Stimulated activated naive CD8-positive, alpha-beta T cell treated with anti-CD3 and anti-CD28 coated beads, Interleukin-15, amount 100 ng/mL, for 72 hours (primary cell): ENCODE results near the gene MACROD2.
"Not testable (repeated sequence)": the region's sequence is repeated elsewhere in the genome, so short reads cannot be mapped to it uniquely, and the experiment has no call there.

Experiments
- ATAC-seq: fragments of 150-1000 bp; cut with Tn5 transposase; 2 replicates; pipeline ENCODE4 v1.10.0; 2021; ENCODE audit warnings: mild to moderate bottlenecking, moderate library complexity
- DNase-seq, 2 donors: peaks; one replicate each; pipeline ENCODE4 v3.0.0; 2021 to 2022
- H3K27ac Mint-ChIP-seq, 2 donors: one replicate each; pipeline ENCODE4 v1.8.0; 2022; ENCODE audit warnings: mild to moderate bottlenecking in 2 of 2, mixed read lengths in 2 of 2, moderate library complexity in 2 of 2
- H3K27me3 Mint-ChIP-seq: one replicate; pipeline ENCODE4 v1.8.0; 2022; ENCODE audit warnings: mixed read lengths
- H3K4me1 Mint-ChIP-seq: one replicate; pipeline ENCODE4 v1.8.0; 2022; ENCODE audit warnings: mild to moderate bottlenecking, mixed read lengths
- H3K4me3 Mint-ChIP-seq, 2 donors: one replicate each; pipeline ENCODE4 v1.8.0; 2022; ENCODE audit warnings: mild to moderate bottlenecking in 2 of 2, mixed read lengths in 2 of 2, moderate library complexity in 1 of 2
- H3K9me3 Mint-ChIP-seq, 2 donors: one replicate each; pipeline ENCODE4 v1.8.0; 2022; ENCODE audit warnings: mixed read lengths in 2 of 2

The MACROD2 gene

DNA sequence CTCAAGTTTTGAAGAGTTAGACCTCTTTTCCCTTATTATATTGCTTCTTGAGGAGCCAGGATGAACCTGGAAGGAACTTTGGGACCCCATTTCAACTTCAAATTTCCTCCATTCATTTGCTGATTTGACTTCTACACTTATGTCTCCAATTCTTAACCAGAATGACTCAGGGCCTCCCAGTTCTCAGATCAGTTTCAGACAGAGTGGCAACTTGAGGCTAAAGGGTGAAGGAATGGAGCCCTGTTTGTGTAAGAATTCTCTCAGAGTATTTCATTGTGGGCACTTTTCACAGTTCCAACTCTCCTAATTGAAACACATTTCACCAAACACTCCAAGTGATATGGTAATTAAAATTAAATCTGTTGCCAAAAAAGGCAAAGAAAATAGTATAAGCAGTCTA, 451.1 kb downstream of the MACROD2 start:
- ATAC-seq = no peak
- H3K4me1 Mint-ChIP-seq = no peaks in the 10 kb centered on the region
- no peak overlapping the region for H3K27ac Mint-ChIP-seq
- no peak for DNase-seq
- H3K4me3 Mint-ChIP-seq = no peak overlapping the region
- no peaks in the 10 kb centered on the region for H3K27me3 Mint-ChIP-seq
- peaks cover 13 to 21% of the 10 kb centered on the region in 2 donors for H3K9me3 Mint-ChIP-seq

DNA sequence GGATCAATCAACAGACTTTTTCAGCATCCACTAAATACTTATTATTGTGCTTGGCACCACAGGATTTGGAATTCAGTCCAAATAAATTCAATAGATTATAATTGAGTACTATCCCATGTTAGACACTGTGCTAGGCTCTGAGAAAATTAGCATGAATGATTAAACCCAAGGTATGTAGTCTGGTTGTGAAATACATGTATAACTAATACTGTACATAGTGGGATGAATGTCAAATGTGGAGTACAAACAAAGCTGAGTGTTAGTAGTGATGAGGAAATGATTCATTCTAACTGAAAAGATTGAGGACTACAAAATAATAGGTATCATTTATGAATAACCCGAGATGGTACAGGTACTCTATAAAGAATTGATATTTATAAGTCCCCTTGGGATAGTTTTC, 454.0 kb downstream of the MACROD2 start:
- ATAC-seq = no peak
- DNase-seq = no peak

DNA sequence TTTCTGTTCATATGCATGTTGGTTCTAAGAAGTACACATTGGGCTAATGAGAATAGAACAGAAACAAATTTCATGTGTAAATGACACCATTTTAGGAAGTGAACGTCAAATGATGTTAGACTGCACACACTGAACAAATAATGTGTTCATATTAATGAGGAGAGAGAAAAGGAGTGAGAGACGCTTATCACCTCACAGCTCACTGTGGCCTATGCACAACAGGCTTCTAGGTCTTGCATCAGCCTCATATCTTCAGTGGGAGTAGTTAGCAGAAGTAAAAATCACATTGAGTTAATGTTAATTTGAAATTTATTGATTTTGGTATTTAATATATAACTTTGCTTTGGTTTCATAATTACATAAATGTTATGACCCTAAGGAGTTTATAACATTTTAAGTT, 454.9 kb downstream of the MACROD2 start:
- H3K4me3 Mint-ChIP-seq = no peak overlapping the region
- no peaks in the 10 kb centered on the region for H3K4me1 Mint-ChIP-seq
- no peak for ATAC-seq
- no peak for DNase-seq
- no peaks in the 10 kb centered on the region for H3K27me3 Mint-ChIP-seq
- peaks cover 13 to 25% of the 10 kb centered on the region in 2 donors for H3K9me3 Mint-ChIP-seq
- no peak overlapping the region for H3K27ac Mint-ChIP-seq

More for the DNA sequence above, 454.0 kb downstream of the MACROD2 start:
- Mint-ChIP-seq H3K9me3 (peaks cover 13 to 25% of the 10 kb centered on the region in 2 donors), H3K4me3 (no peak overlapping the region), H3K27ac (no peak overlapping the region), H3K4me1 (no peaks in the 10 kb centered on the region), H3K27me3 (no peaks in the 10 kb centered on the region)

DNA sequence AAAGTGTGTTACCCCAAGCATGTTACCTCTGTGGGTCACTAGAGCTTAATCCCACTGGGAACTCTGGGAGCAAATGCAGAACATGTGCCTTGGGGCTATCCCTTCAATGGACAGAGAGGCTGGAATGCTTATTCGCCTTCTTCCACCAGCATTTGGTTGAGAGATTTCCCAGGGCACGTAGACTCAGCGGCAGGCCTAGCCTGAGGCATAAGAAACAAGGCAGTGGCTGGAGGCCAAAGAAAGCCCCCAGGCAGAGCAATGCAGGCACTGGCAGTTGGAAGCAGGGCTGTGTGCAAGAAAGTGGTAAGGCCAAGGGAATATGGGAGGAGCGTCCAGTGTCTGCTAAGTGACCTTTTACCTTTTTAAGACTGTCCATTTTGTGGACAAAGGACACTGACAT, 456.1 kb downstream of the MACROD2 start:
- no peaks in the 10 kb centered on the region for H3K4me1 Mint-ChIP-seq
- no peaks in the 10 kb centered on the region for H3K27me3 Mint-ChIP-seq
- H3K4me3 Mint-ChIP-seq = no peak overlapping the region
- no peak for DNase-seq
- H3K9me3 Mint-ChIP-seq = peaks cover 13 to 25% of the 10 kb centered on the region in 2 donors
- no peak overlapping the region for H3K27ac Mint-ChIP-seq
- no peak for ATAC-seq

DNA sequence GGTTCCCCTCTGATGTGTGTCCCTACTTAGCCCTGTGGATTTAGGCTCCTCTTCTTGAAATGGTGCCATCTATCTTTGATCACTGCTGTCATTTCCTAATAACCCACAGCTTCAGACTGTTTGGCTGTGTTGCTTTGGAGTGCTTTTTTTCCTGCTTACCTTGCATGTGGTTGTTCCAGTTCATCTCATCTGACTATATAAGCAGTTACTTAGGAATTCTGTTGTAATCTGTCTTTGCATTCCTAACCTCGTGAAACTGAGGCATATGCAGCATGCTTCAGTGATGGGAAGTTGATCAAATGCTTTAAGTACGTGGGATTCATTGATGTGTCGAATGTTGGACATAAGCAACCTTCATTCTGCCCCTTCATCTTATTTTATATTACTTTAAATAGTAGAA, 457.9 kb downstream of the MACROD2 start:
- Mint-ChIP-seq H3K9me3 (peaks cover 5 to 25% of the 10 kb centered on the region in 2 donors), H3K27me3 (no peaks in the 10 kb centered on the region), H3K27ac (peak overlapping the region in 1 of 2 donors; percentile 78), H3K4me3 (no peak overlapping the region), H3K4me1 (no peaks in the 10 kb centered on the region)
- DNase-seq = no peak
- ATAC-seq = no peak

DNA sequence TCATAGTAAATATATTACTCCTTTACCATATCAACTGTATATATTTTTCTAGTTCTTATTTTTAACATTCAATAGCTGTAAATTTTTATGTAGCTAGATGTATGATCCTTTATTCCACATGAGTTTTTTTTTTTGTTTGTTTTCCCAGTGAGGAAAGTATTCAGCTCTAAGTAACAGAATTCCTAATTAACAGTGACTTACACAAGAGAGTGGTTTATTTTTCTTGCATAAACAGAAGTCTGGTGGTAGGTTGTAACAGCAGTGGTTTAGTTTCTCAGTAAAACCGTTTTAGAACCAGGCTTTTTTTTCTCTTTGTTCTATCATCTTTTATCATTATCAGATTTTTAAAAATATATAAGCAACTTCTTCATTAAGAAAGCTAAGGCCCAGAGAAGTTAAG, 459.0 kb downstream of the MACROD2 start:
- DNase-seq (no peak), ATAC-seq (no peak)
- no peak overlapping the region for H3K4me3 Mint-ChIP-seq
- H3K27ac Mint-ChIP-seq = no peak overlapping the region
- no peaks in the 10 kb centered on the region for H3K4me1 Mint-ChIP-seq
- H3K27me3 Mint-ChIP-seq = no peaks in the 10 kb centered on the region
- H3K9me3 Mint-ChIP-seq = peaks cover 5 to 25% of the 10 kb centered on the region in 2 donors

DNA sequence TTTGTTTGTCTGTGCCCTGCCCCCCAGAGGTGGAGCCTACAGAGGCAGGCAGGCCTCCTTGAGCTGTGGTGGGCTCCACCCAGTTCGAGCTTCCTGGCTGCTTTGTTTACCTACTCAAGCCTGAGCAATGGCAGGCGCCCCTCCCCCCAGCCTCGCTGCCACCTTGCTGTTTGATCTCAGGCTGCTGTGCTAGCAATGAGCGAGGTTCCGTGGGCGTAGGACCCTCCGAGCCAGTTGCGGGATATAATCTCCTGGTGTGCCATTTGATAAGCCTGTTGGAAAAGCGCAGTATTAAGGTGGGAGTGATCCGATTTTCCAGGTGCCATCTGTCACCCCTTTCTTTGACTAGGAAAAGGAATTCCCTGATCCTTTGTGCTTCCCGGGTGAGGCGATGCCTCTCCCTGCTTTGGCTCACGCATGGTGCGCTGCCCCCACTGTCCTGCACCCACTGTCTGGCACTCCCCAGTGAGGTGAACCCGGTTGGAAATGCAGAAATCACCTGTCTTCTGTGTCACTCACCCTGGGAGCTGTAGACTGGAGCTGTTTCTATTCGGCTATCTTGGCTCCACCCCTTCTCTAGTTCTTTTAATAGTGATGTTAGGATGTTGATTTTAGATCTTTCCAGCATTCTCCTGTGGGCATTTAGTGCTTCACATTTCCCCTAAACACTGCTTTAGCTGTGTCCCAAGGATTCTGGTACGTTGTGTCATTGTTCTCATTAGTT, 471.9 kb downstream of the MACROD2 start:
- not testable (repeated sequence) for H3K27ac Mint-ChIP-seq, H3K4me3 Mint-ChIP-seq, H3K27me3 Mint-ChIP-seq, H3K4me1 Mint-ChIP-seq, ATAC-seq, DNase-seq
- H3K9me3 Mint-ChIP-seq = peaks cover 13 to 26% of the 10 kb centered on the region in 2 donors

DNA sequence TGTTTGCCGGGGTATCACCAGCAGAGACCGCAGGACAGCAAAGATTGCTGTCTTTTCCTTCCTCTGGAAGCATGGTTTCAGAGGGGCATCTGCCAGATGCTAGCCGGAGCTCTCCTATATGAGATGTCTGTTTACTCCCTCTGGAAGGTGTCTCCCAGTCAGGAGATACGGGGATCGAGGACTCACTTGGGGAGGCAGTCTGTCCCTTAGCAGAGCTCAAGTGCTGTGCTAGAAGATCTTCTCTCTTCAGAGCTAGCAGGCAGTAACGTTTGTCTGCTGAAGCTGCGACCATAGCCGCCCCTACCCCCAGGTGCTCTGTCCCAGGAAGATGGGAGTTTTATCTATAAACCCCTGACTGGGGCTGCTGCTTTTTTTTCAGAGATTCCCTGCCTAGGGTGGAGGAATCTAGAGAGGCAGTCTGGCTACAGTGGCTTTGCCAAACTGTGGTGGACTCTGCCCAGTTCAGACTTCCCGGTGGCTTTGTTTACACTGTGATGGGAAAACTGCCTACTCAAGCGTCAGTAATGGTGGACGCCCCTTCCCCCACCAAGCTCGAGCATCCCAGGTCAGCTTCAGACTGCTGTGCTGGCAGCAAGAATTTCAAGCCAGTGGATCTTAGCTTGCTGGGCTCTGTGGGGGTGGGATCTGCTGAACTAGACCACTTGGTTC, 475.0 kb downstream of the MACROD2 start:
- Mint-ChIP-seq H3K4me1 (no peaks in the 10 kb centered on the region), H3K27ac (no peak overlapping the region), H3K9me3 (peaks cover 16 to 26% of the 10 kb centered on the region in 2 donors), H3K4me3 (no peak overlapping the region), H3K27me3 (no peaks in the 10 kb centered on the region)
- ATAC-seq (no peak), DNase-seq (no peak)

DNA sequence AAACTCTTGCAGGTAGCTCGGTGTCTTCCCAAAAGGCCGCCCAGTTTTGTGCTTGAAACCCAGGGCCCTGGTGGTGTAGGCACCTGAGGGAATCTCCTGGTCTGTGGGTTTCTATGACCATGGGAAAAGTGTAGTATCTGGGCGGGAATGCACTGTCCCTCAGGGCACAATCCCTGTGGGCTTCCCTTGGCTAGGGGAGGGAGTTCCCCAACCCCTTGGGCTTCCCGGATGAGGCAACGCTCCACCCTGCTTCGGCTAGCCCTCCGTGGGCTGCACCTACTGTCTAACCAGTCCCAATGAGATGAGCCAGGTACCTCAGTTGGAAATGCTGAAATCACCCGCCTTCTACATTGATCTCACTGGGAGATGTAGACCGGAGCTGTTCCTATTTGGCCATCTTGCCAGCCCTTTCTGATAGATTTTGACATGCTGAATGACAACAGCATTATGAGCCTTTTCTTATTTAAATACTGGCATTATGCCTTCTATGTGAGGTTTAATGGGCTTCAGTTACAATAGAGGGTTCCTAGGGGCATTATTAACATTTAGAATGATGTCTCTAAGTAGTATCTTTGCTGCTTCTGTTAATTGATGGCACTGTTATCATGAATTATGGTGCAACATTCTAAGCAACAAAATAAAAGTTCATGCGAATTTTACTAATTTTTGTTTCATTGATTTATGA, 475.8 kb downstream of the MACROD2 start:
- no peaks in the 10 kb centered on the region for H3K27me3 Mint-ChIP-seq
- ATAC-seq = no peak

DNA sequence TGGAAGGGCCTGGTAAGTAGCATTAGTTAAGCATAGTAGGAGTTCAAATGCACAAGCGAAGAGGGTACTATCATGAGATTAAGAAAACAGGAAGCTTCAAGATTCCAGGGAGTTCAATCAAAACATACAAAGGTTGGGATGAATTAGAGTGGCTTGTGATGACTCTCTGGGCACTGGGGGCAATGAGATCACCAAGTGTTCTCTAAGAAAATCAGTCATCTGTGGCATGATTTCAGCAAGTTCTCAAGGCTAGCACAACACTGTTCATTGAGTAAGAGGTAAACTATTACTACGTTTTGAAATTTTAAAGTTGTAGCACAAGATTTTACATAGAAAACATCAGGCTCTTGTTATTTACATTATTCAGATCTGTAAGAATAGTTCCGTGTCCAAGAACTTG, 481.8 kb downstream of the MACROD2 start:
- no peak overlapping the region for H3K4me3 Mint-ChIP-seq
- no peaks in the 10 kb centered on the region for H3K27me3 Mint-ChIP-seq
- no peak for ATAC-seq
- peaks cover 0 to 3% of the 10 kb centered on the region in 2 donors for H3K9me3 Mint-ChIP-seq
- H3K4me1 Mint-ChIP-seq = no peaks in the 10 kb centered on the region
- no peak overlapping the region for H3K27ac Mint-ChIP-seq
- DNase-seq = no peak

More for the DNA sequence above, 475.8 kb downstream of the MACROD2 start:
- Mint-ChIP-seq H3K27ac (no peak overlapping the region), H3K9me3 (peaks cover 14 to 26% of the 10 kb centered on the region in 2 donors), H3K4me1 (no peaks in the 10 kb centered on the region), H3K4me3 (no peak overlapping the region)
- no peak for DNase-seq

DNA sequence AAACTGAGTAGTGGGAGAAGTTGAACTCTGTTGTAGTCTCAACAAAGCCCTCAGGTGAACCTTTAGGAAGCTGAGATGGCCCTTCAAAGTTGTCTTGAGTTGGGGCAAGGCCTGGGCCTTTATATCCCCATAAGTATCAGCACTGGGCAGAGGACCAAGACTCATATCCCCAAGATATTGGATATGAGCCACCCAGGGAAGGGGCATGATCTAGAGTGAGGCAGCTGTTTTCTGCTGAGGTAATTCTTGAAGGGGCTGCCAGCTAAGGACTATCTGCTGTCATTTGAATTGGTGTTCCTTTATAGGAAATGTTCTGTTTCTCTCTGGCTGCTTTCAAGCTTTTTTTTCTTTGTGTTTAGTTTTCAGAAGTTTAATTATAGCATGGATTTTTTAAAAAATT, 482.8 kb downstream of the MACROD2 start:
- H3K9me3 Mint-ChIP-seq = peaks cover 0 to 3% of the 10 kb centered on the region in 2 donors
- no peak overlapping the region for H3K27ac Mint-ChIP-seq
- ATAC-seq (no peak), DNase-seq (no peak)
- no peak overlapping the region for H3K4me3 Mint-ChIP-seq
- no peaks in the 10 kb centered on the region for H3K4me1 Mint-ChIP-seq
- no peaks in the 10 kb centered on the region for H3K27me3 Mint-ChIP-seq

DNA sequence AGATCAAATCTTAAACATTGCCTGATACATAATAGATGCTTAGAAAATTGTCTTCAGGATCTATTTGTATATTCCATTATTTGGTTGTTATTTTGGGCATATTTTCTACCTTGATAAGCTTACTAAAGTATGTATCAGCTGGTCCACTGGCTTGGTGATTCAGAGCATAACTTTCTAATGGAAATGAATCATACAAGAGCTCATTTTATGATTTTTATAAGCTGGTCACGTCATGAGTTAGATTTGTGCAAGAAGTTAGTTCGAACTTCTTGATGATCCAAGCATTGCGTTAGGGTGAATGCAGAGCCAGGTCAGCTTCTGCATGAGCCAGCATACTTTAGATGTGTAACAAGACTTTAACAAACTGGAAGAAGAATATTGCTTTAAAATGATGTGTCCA, 486.5 kb downstream of the MACROD2 start:
- Mint-ChIP-seq H3K27me3 (no peaks in the 10 kb centered on the region), H3K9me3 (peaks cover 9 to 10% of the 10 kb centered on the region in 2 donors), H3K4me3 (no peak overlapping the region), H3K4me1 (no peaks in the 10 kb centered on the region), H3K27ac (no peak overlapping the region)
- ATAC-seq (no peak), DNase-seq (no peak)

DNA sequence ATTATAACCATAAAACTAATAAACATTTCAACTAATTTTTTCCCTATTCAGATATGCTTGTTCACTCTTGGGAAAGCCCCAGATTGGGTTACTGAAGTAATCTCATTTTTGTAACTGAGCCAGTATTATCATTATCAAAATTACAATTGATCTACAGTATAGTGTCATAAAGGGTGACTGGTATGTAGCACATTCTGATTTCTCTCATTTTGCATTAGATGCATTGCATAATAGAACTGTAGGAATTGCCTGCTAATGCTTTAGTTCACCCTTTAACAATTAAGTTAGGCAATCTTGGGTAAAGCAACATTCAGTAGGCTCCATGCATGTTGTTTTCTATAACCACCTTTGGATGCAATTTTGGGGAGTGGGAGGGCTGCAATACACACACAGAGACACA, 492.9 kb downstream of the MACROD2 start:
- Mint-ChIP-seq H3K27ac (no peak overlapping the region), H3K27me3 (no peaks in the 10 kb centered on the region), H3K4me1 (no peaks in the 10 kb centered on the region), H3K4me3 (no peak overlapping the region), H3K9me3 (peaks cover 9 to 10% of the 10 kb centered on the region in 2 donors)
- DNase-seq (no peak), ATAC-seq (no peak)

DNA sequence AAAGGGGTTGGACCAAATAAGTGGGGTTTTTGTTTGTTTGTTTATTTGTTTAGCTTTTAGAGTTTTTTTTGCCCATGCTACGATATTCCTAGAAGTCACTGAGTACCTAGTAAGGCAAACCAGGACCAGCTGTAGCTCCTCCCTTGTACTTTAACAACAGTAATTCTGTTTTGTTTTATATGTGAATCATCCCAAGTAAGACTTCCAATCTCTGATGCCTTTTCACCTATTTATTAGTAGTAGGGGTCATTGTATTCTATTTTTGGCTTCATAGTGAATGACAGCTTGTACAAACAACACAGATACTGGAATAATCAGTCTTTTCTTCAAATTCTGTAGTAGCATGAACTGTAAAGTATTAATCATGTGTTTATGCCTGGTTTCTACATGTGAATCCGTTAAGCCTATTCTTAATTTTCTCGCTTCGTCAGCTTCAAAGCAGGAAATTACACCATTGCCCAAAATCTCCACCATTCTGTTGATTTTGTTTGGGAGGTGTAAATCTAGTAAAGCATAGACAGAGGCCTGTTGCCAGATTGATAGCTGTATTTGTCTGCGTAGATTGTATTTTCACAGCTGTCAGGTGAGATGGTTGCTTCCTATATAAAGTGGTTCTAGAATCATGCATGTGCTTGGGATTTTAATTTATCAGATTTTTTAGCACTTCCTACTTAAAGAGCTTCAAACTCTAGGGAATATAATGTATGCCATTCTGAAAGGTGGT, 493.6 kb downstream of the MACROD2 start:
- Mint-ChIP-seq H3K4me3 (no peak overlapping the region), H3K4me1 (no peaks in the 10 kb centered on the region), H3K27ac (no peak overlapping the region), H3K27me3 (no peaks in the 10 kb centered on the region), H3K9me3 (peaks cover 9 to 10% of the 10 kb centered on the region in 2 donors)
- ATAC-seq (no peak), DNase-seq (no peak)

DNA sequence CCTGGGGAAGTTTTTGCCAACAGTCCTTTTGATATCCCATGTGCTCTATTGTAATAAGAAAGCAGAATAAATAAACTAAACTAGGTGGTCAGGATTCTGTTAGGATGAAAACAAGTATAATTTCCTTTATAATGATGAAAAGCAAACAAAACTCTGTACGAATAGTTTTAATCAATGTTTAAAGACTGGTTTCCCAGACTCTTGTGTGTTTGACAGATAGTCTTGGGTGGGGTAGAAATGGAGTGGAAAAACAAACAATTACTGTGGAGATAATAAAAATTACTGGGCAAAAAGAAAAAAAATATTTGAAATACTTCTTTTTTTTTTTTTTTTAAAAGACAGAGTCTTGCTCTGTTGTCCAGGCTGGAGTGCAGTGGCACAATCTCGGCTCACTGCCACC, 494.2 kb downstream of the MACROD2 start:
- no peak for ATAC-seq
- peaks cover 7 to 9% of the 10 kb centered on the region in 2 donors for H3K9me3 Mint-ChIP-seq
- H3K27ac Mint-ChIP-seq = no peak overlapping the region
- H3K27me3 Mint-ChIP-seq = no peaks in the 10 kb centered on the region
- no peak overlapping the region for H3K4me3 Mint-ChIP-seq
- no peak for DNase-seq
- H3K4me1 Mint-ChIP-seq = no peaks in the 10 kb centered on the region
